Astrocyte of the spinal cord (primary cell): ENCODE results near the gene LHFPL2.
A peak's percentile ranks its signal among the peaks of the same experiment; 100 is the strongest.

Experiments
- DNase-seq: peaks from one replicate; pipeline ENCODE4 v3.0.0; 2011; ENCODE audit warnings: low read depth, low spot score
- H3K4me3 ChIP-seq: 2 replicates; pipeline ENCODE4 v1.5.1; 2011; ENCODE audit warnings: low read depth, mild to moderate bottlenecking, low read length, moderate library complexity
- in situ Hi-C: cut with HindIII; loops from 2 replicates; pipeline ENCODE4 v1.10.0; 2017; ENCODE audit warnings: low sequenced_read_pairs
- TF ChIP-seq, protein P1 (sequence below): IDR thresholded peaks from 2 replicates; pipeline ENCODE4 v1.5.1; 2012; ENCODE audit warnings: low read depth, mild to moderate bottlenecking, low read length, inconsistent platforms

Gene LHFPL2

DNA sequence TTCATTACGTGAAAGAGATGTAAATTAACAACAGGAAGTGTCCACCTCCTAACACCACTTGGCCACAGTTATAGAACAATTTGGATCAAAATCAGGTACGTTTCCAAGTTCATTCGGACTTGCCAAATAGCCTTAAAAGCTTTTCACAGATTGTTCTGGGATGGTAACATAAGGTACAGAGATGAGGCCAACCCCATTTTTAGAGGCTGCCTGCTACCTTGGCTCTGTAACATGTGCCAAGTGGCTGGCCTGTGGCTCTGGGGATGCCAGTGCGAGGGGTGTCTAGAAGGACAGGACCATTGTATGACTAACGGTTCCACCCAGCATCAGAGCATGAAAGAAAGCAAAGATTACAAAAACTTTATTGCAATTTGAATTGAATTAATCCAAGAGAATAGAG, 91.0 kb downstream of the LHFPL2 start:
- TF ChIP-seq, protein P1, sequence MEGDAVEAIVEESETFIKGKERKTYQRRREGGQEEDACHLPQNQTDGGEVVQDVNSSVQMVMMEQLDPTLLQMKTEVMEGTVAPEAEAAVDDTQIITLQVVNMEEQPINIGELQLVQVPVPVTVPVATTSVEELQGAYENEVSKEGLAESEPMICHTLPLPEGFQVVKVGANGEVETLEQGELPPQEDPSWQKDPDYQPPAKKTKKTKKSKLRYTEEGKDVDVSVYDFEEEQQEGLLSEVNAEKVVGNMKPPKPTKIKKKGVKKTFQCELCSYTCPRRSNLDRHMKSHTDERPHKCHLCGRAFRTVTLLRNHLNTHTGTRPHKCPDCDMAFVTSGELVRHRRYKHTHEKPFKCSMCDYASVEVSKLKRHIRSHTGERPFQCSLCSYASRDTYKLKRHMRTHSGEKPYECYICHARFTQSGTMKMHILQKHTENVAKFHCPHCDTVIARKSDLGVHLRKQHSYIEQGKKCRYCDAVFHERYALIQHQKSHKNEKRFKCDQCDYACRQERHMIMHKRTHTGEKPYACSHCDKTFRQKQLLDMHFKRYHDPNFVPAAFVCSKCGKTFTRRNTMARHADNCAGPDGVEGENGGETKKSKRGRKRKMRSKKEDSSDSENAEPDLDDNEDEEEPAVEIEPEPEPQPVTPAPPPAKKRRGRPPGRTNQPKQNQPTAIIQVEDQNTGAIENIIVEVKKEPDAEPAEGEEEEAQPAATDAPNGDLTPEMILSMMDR, result no peak
- DNase-seq, result no peak
- no peak overlapping the region for H3K4me3 ChIP-seq
- in situ Hi-C loops, result no loop called here

DNA sequence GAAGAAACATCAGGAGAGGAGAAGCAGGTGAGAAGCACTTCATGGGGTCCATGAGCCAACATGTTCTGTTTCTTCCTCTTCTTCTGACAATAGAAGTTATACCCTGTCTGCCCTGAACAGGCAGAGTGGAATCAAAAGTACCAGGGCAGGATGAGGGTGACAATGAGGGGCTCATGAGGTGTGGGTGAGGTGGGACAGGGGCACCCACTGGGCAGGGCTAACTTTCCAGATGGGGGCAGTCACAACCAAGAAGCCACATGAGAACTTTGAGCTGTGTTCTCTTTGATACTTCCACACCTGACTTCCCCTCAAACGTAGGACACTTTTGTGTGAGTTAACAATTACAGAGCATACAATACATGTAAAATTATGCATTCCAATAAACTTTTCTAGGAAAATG, 92.7 kb downstream of the LHFPL2 start:
- DNase-seq, result no peak
- TF ChIP-seq, protein P1, result peak; percentile 1
- in situ Hi-C loops, result no loop called here
- no peak overlapping the region for H3K4me3 ChIP-seq

DNA sequence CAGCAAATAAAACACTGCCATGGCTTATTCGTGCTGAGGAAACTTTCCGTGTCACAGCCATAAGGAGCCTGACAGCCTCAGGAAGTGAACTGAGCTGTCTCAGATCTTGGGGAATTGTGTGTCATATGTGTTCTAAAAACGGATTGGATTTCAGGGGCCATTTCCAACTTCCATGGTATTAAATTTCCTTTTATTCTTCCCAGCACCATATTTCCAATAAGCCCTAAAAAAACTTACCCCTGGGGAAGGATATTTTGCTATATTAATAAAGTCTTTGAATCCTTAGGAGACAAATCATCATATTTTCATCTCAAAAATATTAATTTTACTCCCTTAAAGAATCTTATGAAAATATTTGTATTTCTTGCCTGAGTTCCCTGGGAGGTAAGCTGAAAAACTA, 93.9 kb downstream of the LHFPL2 start:
- in situ Hi-C loops, result no loop called here
- no peak for DNase-seq
- H3K4me3 ChIP-seq, result no peak overlapping the region
- TF ChIP-seq, protein P1, result no peak

DNA sequence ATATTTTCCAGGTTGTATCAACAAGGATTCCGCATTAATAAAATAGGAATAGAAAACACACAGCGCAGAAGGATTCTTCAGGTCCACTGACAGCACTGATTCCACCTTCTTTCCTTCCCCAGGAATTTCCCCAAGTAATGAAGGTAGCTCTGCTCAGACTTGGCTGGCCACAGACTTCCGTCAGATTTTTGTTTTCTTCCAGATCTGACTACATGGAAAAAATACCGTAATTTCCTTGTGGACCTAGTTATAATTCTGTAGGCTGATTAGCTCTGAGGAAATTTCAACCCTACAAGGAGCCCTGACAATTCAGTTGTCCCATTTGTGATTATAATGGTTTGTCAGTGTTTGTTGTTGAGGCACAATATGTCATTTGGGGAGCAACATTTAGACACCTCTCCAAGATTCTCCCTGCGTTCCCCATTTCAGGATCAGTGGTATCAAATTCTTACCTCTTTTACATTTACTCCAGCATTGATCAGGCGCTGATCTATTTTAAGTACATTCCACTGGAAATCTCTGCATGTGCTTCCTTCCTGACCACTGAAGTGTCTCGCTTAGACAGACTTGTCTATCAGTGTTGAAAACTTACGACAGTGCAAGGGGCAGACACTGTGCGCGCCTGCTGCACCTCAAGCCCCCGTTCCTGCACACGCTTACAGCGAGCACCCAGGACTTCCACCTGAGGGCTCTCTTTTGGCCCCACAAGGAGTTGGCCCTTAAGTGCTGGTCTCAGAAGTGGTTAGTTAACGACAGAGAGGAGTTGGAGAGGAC, 94.8 kb downstream of the LHFPL2 start:
- DNase-seq, result no peak
- TF ChIP-seq, protein P1, result no peak
- no peak overlapping the region for H3K4me3 ChIP-seq
- in situ Hi-C loops, result no loop called here

DNA sequence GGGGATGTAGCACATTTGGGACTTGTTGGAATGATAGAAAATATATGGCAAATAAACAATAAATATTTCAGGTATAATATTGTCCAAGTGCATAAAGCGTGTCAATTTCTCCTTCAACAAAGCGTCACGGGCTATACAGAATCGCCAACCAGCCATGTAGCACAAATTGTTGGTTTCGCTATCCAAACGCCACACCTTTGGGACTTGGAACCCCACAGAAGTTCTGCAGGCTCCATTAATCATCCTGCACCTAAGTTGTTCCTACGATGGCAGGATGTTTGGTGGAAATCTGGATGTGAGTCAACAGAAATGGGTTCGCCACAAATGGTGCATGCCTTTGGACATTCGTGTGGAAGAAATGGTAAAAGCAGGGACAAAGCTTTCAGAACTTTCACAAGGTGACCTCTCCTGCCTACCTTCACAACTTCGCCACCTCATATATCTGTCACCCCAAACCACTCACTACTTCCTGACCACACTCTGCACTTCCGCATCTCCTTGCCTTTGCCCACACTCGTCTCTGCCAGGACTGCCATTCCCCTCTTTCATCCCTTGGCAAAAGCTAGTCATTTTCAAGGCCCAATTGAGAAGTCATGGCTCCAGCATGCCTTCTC, 95.7 kb downstream of the LHFPL2 start:
- no peak for DNase-seq
- in situ Hi-C loops, result no loop called here
- TF ChIP-seq, protein P1, result no peak
- no peak overlapping the region for H3K4me3 ChIP-seq

DNA sequence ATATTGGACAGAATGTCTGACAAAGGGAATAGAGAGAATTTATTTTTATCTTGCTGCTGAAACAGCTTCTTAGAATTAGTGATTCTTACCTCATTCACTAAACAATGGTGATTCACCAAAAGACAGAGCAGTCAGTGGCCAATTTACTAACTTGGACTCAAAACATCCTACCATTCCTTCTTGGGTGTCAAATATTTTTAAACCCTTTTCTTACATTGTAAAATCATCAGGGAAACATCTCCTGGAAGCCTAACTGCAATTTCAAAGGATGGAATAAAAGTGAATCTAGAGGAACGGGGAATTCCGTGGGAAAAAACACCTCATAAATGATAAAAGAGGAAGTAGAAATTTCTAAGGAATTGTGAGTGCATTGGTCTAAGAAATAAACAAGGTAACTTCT, 97.7 kb downstream of the LHFPL2 start:
- H3K4me3 ChIP-seq, result no peak overlapping the region
- TF ChIP-seq, protein P1, result no peak
- in situ Hi-C loops, result no loop called here
- DNase-seq, result peak; percentile 51
